HL-60 (cell line): ENCODE measurements around the gene ENPP5.

ENCODE experiments used
- DNase-seq, 2 experiments: peaks; one replicate each; pipeline ENCODE4 v3.0.0-alpha.2; 2010 to 2020; ENCODE audit warnings: low read depth in 1 of 2, low spot score in 1 of 2
- H3K27ac ChIP-seq: fragments of 250-450 bp; sonication (Bioruptor Pico); replicated peaks from 2 replicates; pipeline ENCODE4 v1.5.1; 2020; ENCODE audit warnings: mild to moderate bottlenecking, moderate library complexity
- H3K27me3 ChIP-seq: fragments of 250-450 bp; sonication (Bioruptor Pico); 2 replicates; pipeline ENCODE4 v1.5.1; 2021; ENCODE audit warnings: mild to moderate bottlenecking, moderate library complexity; ENCODE audit not compliant: insufficient read depth, poor library complexity, severe bottlenecking
- H3K4me3 ChIP-seq: replicated peaks from 2 replicates; pipeline ENCODE4 v1.5.1; 2011; ENCODE audit warnings: mild to moderate bottlenecking, control low read depth, low read length; ENCODE audit not compliant: insufficient read depth
- GABPA ChIP-seq: IDR thresholded peaks from 2 replicates; pipeline ENCODE4 v1.6.1; 2012; ENCODE audit warnings: low read depth
- POLR2AphosphoS5 ChIP-seq: IDR thresholded peaks from 2 replicates; pipeline ENCODE4 v1.6.1; 2012; ENCODE audit warnings: low read depth
- REST ChIP-seq: IDR thresholded peaks from 2 replicates; pipeline ENCODE4 v1.6.1; 2012; ENCODE audit warnings: low read depth; ENCODE audit not compliant: insufficient replicate concordance
- SPI1 ChIP-seq: IDR thresholded peaks from 2 replicates; pipeline ENCODE4 v1.6.1; 2012; ENCODE audit warnings: low read depth, mild to moderate bottlenecking, borderline replicate concordance
- TF ChIP-seq, protein P1 (sequence below): IDR thresholded peaks from one replicate; pipeline ENCODE4 v1.5.1; 2011; ENCODE audit warnings: low read length, control low read depth, inconsistent platforms; ENCODE audit not compliant: insufficient read depth

ENPP5 gene

GRCh38 chr6:46175446-46175845, 4.7 kb upstream of the ENPP5 start:
- Histone ChIP-seq H3K4me3 (no peak overlapping the region), H3K27me3 (peaks cover 16% of the 10 kb centered on the region), H3K27ac (no peak overlapping the region)
- DNase-seq: no peak
- TF ChIP-seq POLR2AphosphoS5 (no peak), SPI1 (no peak), GABPA (no peak), REST (no peak)
- TF ChIP-seq, protein P1, sequence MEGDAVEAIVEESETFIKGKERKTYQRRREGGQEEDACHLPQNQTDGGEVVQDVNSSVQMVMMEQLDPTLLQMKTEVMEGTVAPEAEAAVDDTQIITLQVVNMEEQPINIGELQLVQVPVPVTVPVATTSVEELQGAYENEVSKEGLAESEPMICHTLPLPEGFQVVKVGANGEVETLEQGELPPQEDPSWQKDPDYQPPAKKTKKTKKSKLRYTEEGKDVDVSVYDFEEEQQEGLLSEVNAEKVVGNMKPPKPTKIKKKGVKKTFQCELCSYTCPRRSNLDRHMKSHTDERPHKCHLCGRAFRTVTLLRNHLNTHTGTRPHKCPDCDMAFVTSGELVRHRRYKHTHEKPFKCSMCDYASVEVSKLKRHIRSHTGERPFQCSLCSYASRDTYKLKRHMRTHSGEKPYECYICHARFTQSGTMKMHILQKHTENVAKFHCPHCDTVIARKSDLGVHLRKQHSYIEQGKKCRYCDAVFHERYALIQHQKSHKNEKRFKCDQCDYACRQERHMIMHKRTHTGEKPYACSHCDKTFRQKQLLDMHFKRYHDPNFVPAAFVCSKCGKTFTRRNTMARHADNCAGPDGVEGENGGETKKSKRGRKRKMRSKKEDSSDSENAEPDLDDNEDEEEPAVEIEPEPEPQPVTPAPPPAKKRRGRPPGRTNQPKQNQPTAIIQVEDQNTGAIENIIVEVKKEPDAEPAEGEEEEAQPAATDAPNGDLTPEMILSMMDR: no peak

GRCh38 chr6:46174904-46175303, 4.1 kb upstream of the ENPP5 start:
- no peak overlapping the region for H3K27ac ChIP-seq
- TF ChIP-seq POLR2AphosphoS5 (no peak), GABPA (no peak), SPI1 (no peak), REST (no peak)
- TF ChIP-seq, protein P1: no peak
- H3K27me3 ChIP-seq: peaks cover 19% of the 10 kb centered on the region
- DNase-seq: no peak
- no peak overlapping the region for H3K4me3 ChIP-seq

DNA sequence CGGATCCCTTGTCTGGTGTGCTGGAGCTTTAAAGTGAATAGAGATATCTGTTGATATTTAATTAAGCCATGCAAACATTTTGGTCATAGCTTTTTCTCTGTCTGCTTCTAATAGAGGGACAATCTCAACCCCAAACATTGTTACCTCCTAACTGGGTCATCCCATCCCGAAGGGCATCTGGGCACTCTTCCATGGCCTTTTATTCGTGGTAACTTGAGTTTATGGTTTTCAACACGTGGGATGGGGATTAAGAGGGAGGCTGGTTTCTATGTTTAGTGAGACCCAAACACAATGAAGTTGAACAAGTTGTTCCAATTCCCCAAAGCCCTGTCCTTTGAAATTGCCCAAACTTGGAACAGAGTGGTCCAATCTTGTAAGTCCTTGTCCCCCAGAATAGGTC, 1.4 kb upstream of the ENPP5 start:
- TF ChIP-seq REST: no peak
- TF ChIP-seq POLR2AphosphoS5: no peak
- TF ChIP-seq SPI1: no peak
- TF ChIP-seq, protein P1: no peak
- no peak for TF ChIP-seq GABPA
- Histone ChIP-seq H3K27me3 (peaks cover 18% of the 10 kb centered on the region), H3K27ac (no peak overlapping the region), H3K4me3 (no peak overlapping the region)
- no peak for DNase-seq
